OCI-LY7 (cell line): ENCODE measurements around the gene STX16.

ENCODE experiments used
- EZH2phosphoT487 ChIP-seq: fragments of 200-600 bp; sonication (generic); IDR thresholded peaks from 2 replicates; pipeline ENCODE4 v1.6.1; 2018; ENCODE audit warnings: low read depth, borderline replicate concordance, mild to moderate bottlenecking, mixed run types, antibody characterized with exemption, low read length, moderate library complexity, mixed read lengths
- TF ChIP-seq, protein P1 (sequence below): fragments of 200-600 bp; sonication (generic); conservative IDR thresholded peaks from 2 replicates; pipeline ENCODE4 v1.5.1; 2014; ENCODE audit warnings: mild to moderate bottlenecking, antibody characterized with exemption, low read length, moderate library complexity, mixed read lengths

DNA sequence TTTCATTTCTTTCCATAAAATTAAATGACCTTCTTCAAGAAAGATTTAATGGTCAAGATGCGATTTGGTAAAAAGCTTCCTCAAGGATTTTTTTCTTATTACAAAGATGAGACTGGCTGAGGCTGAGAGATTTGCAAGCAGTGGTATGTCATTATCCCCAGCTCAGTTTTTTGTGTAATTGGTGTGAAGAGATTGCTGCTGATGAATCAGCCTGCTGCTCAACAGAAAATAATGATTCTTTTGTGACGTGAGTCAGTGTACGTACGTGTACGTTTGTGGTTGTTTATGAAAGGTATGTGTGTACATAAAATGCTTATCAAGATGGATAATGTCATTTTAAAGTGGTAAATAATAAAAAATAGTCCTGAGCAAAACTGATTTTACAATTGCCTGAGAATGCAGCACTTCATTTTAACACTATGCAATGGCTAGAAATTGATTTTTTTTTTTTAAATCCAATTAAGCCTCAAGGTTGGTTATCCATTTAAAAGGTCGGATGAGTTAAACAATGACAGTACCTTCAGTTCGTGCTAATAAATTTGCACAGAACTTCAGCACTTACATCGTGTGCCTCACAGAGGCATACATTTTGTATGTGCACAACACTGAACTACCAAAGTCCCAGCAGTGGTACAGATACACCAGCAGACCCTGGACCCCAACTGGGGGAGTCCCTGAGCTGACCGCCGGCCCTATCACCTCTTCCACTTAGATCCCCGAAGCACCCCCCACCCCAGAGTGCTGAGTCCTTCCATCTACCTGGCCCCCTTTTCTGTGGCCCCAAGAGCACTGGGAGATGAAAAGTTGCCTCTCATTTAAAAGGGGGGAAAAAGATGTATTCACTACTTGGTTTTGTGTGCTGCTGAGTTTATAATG lies 31.8 kb downstream of the STX16 start:
- TF ChIP-seq, protein P1, sequence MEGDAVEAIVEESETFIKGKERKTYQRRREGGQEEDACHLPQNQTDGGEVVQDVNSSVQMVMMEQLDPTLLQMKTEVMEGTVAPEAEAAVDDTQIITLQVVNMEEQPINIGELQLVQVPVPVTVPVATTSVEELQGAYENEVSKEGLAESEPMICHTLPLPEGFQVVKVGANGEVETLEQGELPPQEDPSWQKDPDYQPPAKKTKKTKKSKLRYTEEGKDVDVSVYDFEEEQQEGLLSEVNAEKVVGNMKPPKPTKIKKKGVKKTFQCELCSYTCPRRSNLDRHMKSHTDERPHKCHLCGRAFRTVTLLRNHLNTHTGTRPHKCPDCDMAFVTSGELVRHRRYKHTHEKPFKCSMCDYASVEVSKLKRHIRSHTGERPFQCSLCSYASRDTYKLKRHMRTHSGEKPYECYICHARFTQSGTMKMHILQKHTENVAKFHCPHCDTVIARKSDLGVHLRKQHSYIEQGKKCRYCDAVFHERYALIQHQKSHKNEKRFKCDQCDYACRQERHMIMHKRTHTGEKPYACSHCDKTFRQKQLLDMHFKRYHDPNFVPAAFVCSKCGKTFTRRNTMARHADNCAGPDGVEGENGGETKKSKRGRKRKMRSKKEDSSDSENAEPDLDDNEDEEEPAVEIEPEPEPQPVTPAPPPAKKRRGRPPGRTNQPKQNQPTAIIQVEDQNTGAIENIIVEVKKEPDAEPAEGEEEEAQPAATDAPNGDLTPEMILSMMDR = no peak
- no peak for TF ChIP-seq EZH2phosphoT487
